Fibroblast of skin of scalp (primary cell): Measurements from ENCODE around the gene UGT1A8.
"Not testable (repeated sequence)": the region's sequence is repeated elsewhere in the genome, so short reads cannot be mapped to it uniquely, and the experiment has no call there.

Experiments used
- DNase-seq: peaks from one replicate; pipeline ENCODE4 v3.0.0-alpha.2; 2013

The UGT1A8 gene

DNA sequence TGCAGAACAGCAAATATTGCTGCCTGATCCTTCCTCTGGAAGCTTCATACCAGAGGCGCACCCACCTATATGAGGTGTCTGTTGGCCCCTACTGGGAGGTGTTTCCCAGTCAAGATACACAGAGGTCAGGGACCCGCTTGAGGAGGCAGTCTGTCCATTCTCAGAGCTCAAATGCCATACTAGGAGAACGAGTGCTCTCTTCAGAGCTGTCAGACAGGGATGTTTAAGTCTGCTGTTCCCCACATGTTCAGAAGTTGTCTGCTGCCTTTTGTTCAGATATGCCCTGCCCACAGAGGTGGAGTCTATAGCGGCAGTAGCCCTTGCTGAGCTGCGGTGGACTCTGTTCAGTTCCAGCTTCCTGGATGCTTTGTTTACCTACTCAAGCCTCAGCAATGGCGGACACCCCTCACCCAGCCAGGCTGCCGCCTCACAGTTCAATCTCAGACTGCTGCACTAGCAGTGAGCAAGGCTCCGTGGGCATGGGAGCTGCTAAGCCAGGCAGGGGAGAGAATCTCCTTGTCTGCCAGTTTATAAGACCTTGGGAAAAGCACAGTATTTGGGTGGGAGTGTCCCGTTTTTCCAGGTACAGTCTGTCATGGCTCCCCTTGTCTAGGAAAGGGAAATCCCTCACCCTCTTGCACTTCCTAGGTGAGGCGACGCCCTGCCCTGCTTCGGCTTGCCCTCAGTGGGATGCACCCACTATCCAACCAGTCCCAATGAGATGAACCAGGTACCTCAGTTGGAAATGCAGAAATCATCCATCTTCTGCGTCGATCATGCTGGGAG, 119.6 kb downstream of the UGT1A8 start:
- not testable (repeated sequence) for DNase-seq

- DNase-seq = no peak
Observed at GRCh38 chr2:233740870-233741269, 123.4 kb downstream of the UGT1A8 start.

GRCh38 chr2:233743464-233744259, 126.2 kb downstream of the UGT1A8 start:
- DNase-seq = no peak

GRCh38 chr2:233745073-233745755, 127.8 kb downstream of the UGT1A8 start:
- DNase-seq = no peak

- DNase-seq = not testable (repeated sequence)
Observed at GRCh38 chr2:233745838-233746237, 128.4 kb downstream of the UGT1A8 start.

GRCh38 chr2:233746475-233747282, 129.2 kb downstream of the UGT1A8 start:
- no peak for DNase-seq

GRCh38 chr2:233747283-233747544, 129.8 kb downstream of the UGT1A8 start:
- no peak for DNase-seq

DNA sequence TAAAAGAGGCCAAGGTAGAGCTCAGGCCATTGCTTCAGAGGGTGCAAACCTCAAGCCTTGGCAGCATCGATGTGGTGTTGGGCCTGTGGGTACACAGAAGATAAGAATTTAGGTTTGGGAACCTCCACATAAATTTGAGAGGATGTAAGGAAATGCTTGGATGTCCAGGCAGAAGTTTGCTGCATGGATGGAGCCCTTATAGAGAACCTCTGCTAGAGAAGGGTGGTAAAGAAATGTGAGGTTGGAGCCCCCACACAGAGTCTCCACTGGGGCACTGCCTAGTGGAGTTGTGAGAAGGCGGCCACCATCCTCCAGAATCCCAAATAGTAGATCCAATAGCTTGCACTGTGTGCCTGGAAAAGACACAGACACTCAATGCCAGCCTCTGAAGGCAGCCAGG, 133.3 kb downstream of the UGT1A8 start:
- not testable (repeated sequence) for DNase-seq

DNA sequence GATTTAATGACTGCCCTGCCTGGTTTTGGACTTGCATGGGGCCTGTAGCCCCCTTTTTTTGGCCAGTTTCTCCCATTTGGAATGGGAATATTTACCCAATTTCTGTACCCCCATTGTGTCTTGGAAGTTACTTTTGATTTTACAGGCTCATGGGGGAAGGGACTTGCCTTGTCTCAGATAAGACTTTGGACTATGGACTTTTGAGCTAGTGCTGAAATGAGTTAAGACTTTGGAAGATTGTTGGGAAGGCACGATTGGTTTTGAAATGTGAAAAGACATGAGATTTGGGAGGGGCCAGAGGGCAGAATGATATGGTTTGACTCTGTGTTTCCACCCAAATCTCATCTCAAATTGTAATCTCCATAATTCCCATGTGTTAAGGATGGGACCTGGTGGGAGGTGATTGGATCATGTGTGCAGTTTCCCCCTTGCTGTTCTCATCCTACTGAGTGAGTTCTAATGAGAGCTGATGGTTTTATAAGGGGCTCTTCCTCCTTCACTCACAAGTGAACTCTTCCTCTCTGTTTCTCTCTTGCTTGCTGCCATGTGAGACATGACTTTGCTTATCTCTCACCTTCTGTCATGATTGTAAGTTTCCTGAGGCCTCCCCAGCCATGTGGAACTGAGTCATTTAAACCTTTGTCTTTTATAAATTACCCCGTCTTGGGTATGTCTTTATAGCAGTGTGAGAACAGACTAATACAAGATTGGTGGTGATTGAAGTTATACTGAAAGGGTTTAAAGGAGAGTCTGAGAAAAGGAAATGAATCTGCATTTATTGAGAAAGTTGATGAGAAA, 134.0 kb downstream of the UGT1A8 start:
- DNase-seq = not testable (repeated sequence)

DNA sequence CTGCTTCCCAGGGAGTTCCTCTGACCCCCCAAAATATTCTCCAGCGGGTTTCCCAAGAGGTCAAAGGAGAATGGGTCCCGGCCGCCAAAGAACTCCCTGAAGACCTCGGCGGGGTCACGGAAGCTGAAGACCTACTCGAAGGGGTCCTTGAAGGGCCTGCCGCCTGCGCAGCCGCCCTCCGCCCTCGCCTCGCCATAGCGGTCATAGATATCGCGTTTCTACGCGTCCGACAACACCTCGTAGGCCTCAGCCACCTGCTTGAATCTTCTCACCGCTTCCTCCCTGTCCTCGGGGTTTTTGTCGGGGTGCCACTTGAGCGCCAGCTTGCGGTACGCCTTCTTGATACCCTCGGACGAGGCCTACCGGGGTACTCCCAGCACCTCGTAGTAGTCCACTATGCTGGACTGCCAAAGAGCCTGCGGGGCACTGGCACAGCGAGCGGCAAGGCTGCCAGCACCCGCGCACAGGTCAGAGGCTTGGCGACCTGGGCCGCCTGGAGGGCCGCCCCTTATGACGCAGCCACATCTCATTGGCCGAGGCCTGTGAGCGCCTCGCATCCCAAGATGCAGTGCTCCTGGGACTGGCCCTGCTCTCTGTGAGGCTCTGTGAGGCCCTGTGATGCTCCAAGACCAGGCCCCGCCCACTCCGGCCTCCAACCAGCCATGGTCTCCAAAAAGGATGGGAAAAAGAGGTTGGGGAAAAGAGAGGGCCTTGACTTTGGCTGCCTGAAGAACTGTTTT, 137.6 kb downstream of the UGT1A8 start:
- DNase-seq = no peak

DNA sequence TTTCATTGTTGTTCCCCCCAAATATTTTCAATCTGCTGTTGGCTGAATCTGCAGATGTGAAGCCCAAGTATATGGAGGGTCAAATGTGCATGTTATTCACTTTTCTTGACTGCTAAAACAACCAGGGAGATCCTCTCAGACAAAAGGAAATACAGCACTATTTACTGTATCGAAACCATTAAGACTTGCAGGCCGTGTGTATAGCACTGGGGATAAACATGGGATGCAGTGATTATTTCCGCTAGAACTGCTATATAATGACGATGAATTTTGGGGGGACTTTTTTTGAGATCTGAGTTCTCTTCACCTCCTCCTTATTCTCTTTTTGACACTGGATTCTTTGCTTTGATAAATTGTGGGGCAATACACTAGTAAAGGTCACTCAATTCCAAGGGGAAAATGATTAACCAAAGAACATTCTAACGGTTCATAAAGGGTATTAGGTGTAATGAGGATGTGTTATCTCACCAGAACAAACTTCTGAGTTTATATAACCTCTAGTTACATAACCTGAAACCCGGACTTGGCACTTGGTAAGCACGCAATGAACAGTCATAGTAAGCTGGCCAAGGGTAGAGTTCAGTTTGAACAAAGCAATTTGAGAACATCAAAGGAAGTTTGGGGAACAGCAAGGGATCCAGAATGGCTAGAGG, 139.1 kb downstream of the UGT1A8 start:
- DNase-seq = no peak

- no peak for DNase-seq
Observed at GRCh38 chr2:233758141-233758540, 140.7 kb downstream of the UGT1A8 start.

DNA sequence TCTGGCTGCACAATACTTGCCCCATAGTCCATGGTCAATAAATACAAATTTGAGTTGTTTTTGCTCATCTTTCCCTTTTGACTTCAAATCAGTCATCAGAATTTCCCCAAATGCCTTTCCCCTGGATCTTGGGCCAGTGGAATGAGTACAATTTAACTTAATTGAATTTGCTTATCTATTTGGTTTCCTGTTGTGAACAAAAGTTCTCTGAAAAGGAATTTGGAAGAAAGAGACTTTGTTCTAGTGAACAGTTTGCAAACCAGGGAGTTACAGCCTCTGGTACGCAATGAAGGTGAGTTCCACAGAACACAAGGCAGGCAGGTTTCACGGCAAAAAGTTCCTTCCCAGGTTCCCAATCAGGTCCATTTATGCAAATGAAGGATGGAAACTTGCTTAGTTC, 141.4 kb downstream of the UGT1A8 start:
- DNase-seq = no peak

DNA sequence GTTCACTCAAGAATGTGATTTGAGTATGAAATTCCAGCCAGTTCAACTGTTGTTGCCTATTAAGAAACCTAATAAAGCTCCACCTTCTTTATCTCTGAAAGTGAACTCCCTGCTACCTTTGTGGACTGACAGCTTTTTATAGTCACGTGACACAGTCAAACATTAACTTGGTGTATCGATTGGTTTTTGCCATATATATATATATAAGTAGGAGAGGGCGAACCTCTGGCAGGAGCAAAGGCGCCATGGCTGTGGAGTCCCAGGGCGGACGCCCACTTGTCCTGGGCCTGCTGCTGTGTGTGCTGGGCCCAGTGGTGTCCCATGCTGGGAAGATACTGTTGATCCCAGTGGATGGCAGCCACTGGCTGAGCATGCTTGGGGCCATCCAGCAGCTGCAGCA, 142.6 kb downstream of the UGT1A8 start, which contains the start of gene UGT1A1:
UGT1A1 (plus strand) TSS at position 228 of the 400 bp plus-strand sequence; CDS start at position 246, 18 bp downstream.
- no peak for DNase-seq

GRCh38 chr2:233761040-233761769, 143.8 kb downstream of the UGT1A8 start:
- DNase-seq = no peak

DNA sequence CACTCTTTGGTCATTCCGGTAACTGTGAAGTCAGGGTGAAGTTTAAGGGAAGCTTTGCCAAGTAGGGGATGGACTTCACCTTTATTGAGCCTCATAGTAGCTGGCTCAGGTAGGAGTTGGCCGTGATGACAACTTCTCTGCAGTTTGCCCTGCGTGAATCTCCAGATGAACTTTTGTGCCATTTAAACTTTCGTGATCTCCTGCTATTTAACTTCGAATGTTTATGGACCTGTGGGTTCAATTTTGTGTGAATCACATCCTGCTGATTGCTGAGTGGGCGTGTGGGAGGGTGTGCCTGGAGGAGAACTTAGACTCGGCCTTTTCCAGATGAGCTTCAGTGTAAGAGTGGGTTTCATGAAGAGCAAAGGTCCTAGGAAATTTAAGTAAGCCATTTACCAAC, 146.8 kb downstream of the UGT1A8 start:
- DNase-seq = no peak

DNA sequence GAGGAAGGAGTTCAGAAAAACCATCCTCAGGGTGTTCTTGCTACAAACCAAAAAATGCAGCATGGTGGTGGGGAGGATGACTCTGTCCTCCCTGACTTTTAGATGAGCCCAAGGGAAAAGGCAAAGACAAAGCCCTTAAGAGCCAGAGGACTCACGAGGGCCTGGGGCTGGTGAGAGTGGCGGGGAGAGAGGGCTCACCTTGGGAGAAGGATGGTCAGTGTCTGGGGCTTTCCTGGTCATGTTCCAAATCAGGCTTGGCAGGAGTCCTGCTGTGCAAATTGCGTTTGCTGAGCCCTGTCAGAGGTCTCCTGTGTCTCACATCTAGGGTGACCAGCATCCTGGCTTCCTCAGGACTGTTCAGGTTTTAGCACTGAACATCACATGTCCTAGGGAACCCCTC, 147.3 kb downstream of the UGT1A8 start:
- no peak for DNase-seq

DNA sequence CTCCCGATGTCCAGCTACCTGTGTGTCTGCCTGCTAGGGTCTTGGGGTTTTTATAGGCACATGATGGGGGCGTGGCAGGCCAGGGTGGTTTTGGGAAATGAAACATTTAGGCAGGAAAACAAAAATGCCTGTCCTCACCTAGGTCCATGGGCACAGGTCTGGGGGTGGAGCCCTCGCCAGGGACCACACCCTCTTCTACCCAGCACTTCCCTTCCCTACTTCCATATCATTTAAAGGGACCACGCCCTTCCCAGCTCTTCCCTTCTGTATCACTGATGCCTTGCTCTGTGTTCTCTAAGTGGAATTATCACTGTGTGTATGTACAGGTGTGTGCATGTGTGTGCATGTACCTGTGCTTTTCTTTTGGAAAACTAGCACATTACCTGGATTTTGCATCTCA, 149.0 kb downstream of the UGT1A8 start:
- no peak for DNase-seq

DNA sequence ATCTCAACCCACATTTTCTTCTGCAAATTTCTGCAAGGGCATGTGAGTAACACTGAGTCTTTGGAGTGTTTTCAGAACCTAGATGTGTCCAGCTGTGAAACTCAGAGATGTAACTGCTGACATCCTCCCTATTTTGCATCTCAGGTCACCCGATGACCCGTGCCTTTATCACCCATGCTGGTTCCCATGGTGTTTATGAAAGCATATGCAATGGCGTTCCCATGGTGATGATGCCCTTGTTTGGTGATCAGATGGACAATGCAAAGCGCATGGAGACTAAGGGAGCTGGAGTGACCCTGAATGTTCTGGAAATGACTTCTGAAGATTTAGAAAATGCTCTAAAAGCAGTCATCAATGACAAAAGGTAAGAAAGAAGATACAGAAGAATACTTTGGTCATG, 150.6 kb downstream of the UGT1A8 start:
- no peak for DNase-seq

DNA sequence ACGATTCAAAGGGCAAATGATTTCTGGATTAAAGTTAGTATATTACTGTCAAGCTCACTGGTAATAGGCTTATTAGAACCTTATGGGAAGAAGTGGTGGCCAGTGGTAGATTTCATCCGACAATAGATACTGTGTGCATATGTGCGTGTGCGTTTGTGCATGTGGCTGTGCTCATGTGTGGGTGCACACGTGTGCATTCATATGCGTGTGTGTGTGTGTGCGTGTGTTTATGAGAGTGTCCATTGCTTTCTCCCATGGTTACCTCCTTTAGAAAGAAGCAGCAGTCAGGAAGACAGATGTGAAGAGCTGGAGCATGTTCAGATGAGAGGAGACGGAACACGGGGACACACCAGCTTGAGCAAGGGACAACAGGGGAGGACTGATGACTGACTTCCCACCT, 151.8 kb downstream of the UGT1A8 start:
- no peak for DNase-seq
